ENCODE data around the gene TBC1D2.

DNA sequence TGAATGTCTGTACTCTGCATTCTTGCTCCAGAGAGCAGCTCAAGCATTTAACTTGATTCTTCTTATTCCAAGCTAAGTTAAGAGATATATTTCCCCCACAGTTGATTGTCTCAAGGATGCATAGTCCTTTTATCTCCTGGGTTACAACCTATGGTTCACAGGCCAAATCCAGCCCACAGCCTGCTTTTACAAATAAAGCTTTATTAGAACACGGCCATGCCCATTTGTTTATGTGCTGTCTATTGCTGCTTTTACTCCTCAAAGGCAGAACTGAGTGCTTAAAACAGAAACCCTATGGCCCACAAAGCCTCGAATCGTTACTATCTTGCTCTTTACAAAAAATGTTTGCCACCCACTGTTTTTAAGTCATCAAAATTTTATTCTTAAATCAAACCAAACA is 25.8 kb downstream of the TBC1D2 start:
- TF ChIP-seq, protein P1, sequence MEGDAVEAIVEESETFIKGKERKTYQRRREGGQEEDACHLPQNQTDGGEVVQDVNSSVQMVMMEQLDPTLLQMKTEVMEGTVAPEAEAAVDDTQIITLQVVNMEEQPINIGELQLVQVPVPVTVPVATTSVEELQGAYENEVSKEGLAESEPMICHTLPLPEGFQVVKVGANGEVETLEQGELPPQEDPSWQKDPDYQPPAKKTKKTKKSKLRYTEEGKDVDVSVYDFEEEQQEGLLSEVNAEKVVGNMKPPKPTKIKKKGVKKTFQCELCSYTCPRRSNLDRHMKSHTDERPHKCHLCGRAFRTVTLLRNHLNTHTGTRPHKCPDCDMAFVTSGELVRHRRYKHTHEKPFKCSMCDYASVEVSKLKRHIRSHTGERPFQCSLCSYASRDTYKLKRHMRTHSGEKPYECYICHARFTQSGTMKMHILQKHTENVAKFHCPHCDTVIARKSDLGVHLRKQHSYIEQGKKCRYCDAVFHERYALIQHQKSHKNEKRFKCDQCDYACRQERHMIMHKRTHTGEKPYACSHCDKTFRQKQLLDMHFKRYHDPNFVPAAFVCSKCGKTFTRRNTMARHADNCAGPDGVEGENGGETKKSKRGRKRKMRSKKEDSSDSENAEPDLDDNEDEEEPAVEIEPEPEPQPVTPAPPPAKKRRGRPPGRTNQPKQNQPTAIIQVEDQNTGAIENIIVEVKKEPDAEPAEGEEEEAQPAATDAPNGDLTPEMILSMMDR (conservative IDR thresholded peaks at IDR 0.05; ENCODE audit: low read length): no peak
- no peak for TF ChIP-seq EZH2phosphoT487 (IDR thresholded peaks at IDR 0.05; ENCODE audit: borderline replicate concordance, low read depth, low read length)
